GM23338 (cell line): ENCODE results near the gene ABCA6. TPM values are rescaled to one million over a fixed set of nuclear protein-coding genes. Genes with fewer than 3 reads are reported as not detected.

Experiments used
- ATAC-seq: fragments of 200-7000 bp; cut with Tn5 transposase; 3 replicates; pipeline ENCODE4 v1.9.1; 2020
- DNase-seq: peaks from one replicate; pipeline ENCODE4 v3.0.0-alpha.2; 2015; ENCODE audit warnings: low spot score
- H2AFZ ChIP-seq: fragments of 200-600 bp; sonication (generic); 2 replicates; pipeline ENCODE4 v1.8.0; 2016; ENCODE audit warnings: antibody characterized with exemption, mild to moderate bottlenecking, moderate library complexity
- H3F3A ChIP-seq: fragments of 200-600 bp; sonication (generic); replicated peaks from 2 replicates; pipeline ENCODE4 v1.8.0; 2017; ENCODE audit warnings: antibody characterized with exemption, mixed run types, low read depth
- H3K27ac ChIP-seq: fragments of 200-600 bp; sonication (generic); 2 replicates; pipeline ENCODE4 v1.6.1; 2016; ENCODE audit warnings: low read depth
- H3K27me3 ChIP-seq: fragments of 200-600 bp; sonication (generic); 2 replicates; pipeline ENCODE4 v1.8.0; 2016; ENCODE audit warnings: mild to moderate bottlenecking, mixed run types, moderate library complexity; ENCODE audit not compliant: insufficient read depth
- H3K36me3 ChIP-seq: fragments of 200-600 bp; sonication (generic); 2 replicates; pipeline ENCODE4 v1.8.0; 2016; ENCODE audit warnings: mild to moderate bottlenecking; ENCODE audit not compliant: insufficient read depth
- H3K4me1 ChIP-seq: fragments of 200-600 bp; sonication (generic); 2 replicates; pipeline ENCODE4 v1.8.0; 2016; ENCODE audit warnings: mild to moderate bottlenecking, moderate library complexity; ENCODE audit not compliant: insufficient read depth
- H3K4me2 ChIP-seq: fragments of 200-600 bp; sonication (generic); 2 replicates; pipeline ENCODE4 v1.7.1; 2017; ENCODE audit warnings: mixed run types
- H3K4me3 ChIP-seq: fragments of 200-600 bp; sonication (generic); 2 replicates; pipeline ENCODE4 v1.6.1; 2016; ENCODE audit warnings: mixed run types
- H3K79me2 ChIP-seq: fragments of 200-600 bp; sonication (generic); replicated peaks from 2 replicates; pipeline ENCODE4 v1.8.0; 2017; ENCODE audit warnings: mild to moderate bottlenecking; ENCODE audit not compliant: insufficient read depth
- H3K9me2 ChIP-seq: fragments of 200-600 bp; sonication (generic); 2 replicates; pipeline ENCODE4 v1.8.0; 2017; ENCODE audit not compliant: insufficient read depth
- H4K20me1 ChIP-seq: fragments of 200-600 bp; sonication (generic); replicated peaks from 2 replicates; pipeline ENCODE4 v1.8.0; 2017; ENCODE audit warnings: mild to moderate bottlenecking; ENCODE audit not compliant: insufficient read depth
- H3K27ac Mint-ChIP-seq: 2 replicates; pipeline ENCODE4 v1.8.0; 2020; ENCODE audit warnings: inconsistent platforms, mild to moderate bottlenecking, moderate library complexity, mixed read lengths
- H3K27me3 Mint-ChIP-seq: 3 replicates; pipeline ENCODE4 v1.8.0; 2022; ENCODE audit warnings: low read depth, mild to moderate bottlenecking, moderate library complexity, mixed read lengths, inconsistent platforms; ENCODE audit not compliant: insufficient read depth, poor library complexity
- H3K36me3 Mint-ChIP-seq: 3 replicates; pipeline ENCODE4 v1.8.0; 2021; ENCODE audit warnings: low read depth, mild to moderate bottlenecking, inconsistent platforms, moderate library complexity, mixed read lengths
- H3K4me1 Mint-ChIP-seq: 3 replicates; pipeline ENCODE4 v1.8.0; 2020; ENCODE audit warnings: mild to moderate bottlenecking, inconsistent platforms, mixed read lengths
- H3K4me3 Mint-ChIP-seq: 3 replicates; pipeline ENCODE4 v1.8.0; 2021; ENCODE audit warnings: moderate library complexity, mild to moderate bottlenecking, inconsistent platforms, mixed read lengths
- H3K9me3 Mint-ChIP-seq: 3 replicates; pipeline ENCODE4 v1.8.0; 2020; ENCODE audit warnings: moderate library complexity, mild to moderate bottlenecking, inconsistent platforms, mixed read lengths
- CREB1 ChIP-seq: fragments of 250-450 bp; sonication (Bioruptor Pico); IDR thresholded peaks from 2 replicates; pipeline ENCODE4 v1.5.0; 2020; ENCODE audit warnings: low read depth, mild to moderate bottlenecking, moderate library complexity
- EZH2 ChIP-seq: fragments of 200-600 bp; sonication (generic); IDR thresholded peaks from one replicate; pipeline ENCODE4 v1.8.0; 2017; ENCODE audit warnings: antibody characterized with exemption, mild to moderate bottlenecking, low read depth; ENCODE audit not compliant: unreplicated experiment
- EZH2phosphoT487 ChIP-seq: fragments of 200-600 bp; sonication (generic); IDR thresholded peaks from one replicate; pipeline ENCODE4 v1.8.1; 2018; ENCODE audit warnings: antibody characterized with exemption; ENCODE audit not compliant: unreplicated experiment
- JUNB ChIP-seq: IDR thresholded peaks from one replicate; pipeline ENCODE4 v1.6.1; 2016; ENCODE audit warnings: antibody characterized with exemption; ENCODE audit not compliant: unreplicated experiment
- NANOG ChIP-seq: IDR thresholded peaks from 2 replicates; pipeline ENCODE4 v1.6.1; 2016; ENCODE audit warnings: antibody characterized with exemption, borderline replicate concordance
- POLR2AphosphoS5 ChIP-seq: IDR thresholded peaks from 2 replicates; pipeline ENCODE4 v1.6.1; 2016; ENCODE audit warnings: antibody characterized with exemption, low read depth
- ZNF114 ChIP-seq: fragments of 250-450 bp; sonication (Bioruptor Pico); IDR thresholded peaks from 2 replicates; pipeline ENCODE4 v1.5.0; 2020; ENCODE audit warnings: mild to moderate bottlenecking, moderate library complexity
- ZNF331 ChIP-seq: fragments of 250-450 bp; sonication (Bioruptor Pico); IDR thresholded peaks from 2 replicates; pipeline ENCODE4 v1.5.0; 2020; ENCODE audit warnings: low read depth, mild to moderate bottlenecking, moderate library complexity
- polyA plus RNA-seq: library from polyadenylated mRNA; unstranded; fragments of >200 nt; fragmentation: Nextera tagmentation; extraction: Ambion mirVana; gene quantifications from 2 replicates; pipeline ENCODE4 v1.2.1, GENCODE V29; 2016
- total RNA-seq: library from RNA; depleted of rRNA; stranded (reverse); fragments of >200 nt; shearing (Covaris generic); gene quantifications from 2 replicates; pipeline ENCODE4 v1.2.3, GENCODE V29; 2014
- TF ChIP-seq, protein P1 (sequence below): IDR thresholded peaks from one replicate; pipeline ENCODE4 v1.6.1; 2018; ENCODE audit warnings: antibody characterized with exemption; ENCODE audit not compliant: unreplicated experiment
- TF ChIP-seq, protein P2 (sequence below), 2 experiments: fragments of 200-600 bp in 1 of 2; sonication (generic) in 1 of 2; conservative IDR thresholded peaks; 2 replicates each; pipeline versions ENCODE4 v1.5.1 to v1.6.1; 2016 to 2017; ENCODE audit warnings: antibody characterized with exemption in 2 of 2, low read depth in 2 of 2, mild to moderate bottlenecking in 2 of 2, moderate library complexity in 1 of 2
- TF ChIP-seq, protein P3 (sequence below): IDR thresholded peaks from 2 replicates; pipeline ENCODE4 v1.6.1; 2016; ENCODE audit warnings: antibody characterized with exemption

Gene ABCA6
- total and polyA plus RNA-seq, 2 experiments from 2014 or later, result not detected

DNA sequence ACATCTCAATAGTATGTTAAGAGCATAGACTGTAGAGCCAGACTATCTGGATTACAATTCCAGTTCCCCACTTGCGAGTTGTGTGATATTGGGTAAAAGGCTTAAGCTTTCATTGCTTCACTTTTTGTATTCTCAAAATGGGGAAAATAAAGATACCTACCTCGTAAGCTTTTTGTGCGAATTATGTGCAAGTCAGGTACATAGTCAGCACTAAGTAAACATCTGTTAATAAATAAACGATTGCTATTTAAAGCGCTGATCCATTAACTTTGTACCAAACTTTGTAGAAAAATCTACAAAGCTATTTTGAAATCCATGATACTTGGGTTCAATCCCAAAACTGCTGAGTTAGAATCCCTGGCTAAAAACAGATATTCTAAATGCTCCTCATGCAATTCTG is 19.6 kb downstream of the ABCA6 start (continued):
- TF ChIP-seq, protein P1, sequence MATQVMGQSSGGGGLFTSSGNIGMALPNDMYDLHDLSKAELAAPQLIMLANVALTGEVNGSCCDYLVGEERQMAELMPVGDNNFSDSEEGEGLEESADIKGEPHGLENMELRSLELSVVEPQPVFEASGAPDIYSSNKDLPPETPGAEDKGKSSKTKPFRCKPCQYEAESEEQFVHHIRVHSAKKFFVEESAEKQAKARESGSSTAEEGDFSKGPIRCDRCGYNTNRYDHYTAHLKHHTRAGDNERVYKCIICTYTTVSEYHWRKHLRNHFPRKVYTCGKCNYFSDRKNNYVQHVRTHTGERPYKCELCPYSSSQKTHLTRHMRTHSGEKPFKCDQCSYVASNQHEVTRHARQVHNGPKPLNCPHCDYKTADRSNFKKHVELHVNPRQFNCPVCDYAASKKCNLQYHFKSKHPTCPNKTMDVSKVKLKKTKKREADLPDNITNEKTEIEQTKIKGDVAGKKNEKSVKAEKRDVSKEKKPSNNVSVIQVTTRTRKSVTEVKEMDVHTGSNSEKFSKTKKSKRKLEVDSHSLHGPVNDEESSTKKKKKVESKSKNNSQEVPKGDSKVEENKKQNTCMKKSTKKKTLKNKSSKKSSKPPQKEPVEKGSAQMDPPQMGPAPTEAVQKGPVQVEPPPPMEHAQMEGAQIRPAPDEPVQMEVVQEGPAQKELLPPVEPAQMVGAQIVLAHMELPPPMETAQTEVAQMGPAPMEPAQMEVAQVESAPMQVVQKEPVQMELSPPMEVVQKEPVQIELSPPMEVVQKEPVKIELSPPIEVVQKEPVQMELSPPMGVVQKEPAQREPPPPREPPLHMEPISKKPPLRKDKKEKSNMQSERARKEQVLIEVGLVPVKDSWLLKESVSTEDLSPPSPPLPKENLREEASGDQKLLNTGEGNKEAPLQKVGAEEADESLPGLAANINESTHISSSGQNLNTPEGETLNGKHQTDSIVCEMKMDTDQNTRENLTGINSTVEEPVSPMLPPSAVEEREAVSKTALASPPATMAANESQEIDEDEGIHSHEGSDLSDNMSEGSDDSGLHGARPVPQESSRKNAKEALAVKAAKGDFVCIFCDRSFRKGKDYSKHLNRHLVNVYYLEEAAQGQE, result no peak
- TF ChIP-seq ZNF331 (no peak), ZNF114 (CRISPR knock-in tag) (no peak)

DNA sequence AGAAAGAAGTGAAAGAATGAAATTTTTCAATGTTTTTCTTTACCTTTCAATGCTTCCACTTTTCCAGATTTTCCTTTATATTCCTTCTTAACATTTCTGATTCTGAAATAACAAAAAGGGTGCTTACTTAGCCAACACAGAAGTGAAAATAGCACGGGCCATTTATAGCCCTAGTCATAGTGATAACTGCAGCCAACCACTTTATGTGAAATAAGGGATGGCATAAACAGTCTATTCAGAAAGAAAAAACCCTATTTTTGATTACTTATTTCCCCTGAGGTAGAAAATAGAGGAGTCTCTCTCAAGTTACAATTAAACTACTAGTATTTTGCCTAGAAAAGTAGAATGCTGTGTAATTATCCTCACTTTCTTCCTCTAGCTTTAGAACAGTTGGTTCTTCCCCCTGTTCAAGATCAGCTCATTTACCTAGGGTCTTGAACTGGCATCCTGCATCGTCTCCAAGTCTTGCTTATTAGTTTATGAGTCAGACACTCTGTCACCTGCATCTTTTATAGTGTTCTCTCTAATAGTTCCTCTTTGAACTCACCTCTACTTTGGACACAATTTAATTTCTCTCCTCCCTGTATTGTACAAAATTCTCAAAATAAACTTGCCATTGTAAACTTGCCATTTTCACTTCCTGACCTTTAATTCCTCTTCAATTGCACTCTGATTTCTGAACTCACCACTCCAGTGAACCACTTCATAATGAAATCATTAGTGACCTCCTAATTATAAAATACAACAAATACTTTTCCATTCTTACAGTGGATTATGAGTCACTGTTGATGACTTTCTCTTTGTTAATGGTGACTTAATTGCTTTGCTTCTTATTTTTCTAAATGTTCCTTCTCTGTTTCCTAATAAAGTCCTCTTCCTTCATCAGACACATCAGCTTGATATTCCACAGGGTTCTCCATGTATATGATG is 23.6 kb downstream of the ABCA6 start:
- Histone ChIP-seq H3K4me3 (no peak overlapping the region), H3K36me3 (no peaks in the 10 kb centered on the region), H3K9me2 (no peaks in the 10 kb centered on the region), H3K27ac (no peak overlapping the region), H3K4me2 (no peak overlapping the region), H3K4me1 (no peaks in the 10 kb centered on the region), H4K20me1 (no peaks in the 10 kb centered on the region), H3K79me2 (no peaks in the 10 kb centered on the region), H3K27me3 (no peaks in the 10 kb centered on the region), H3F3A (no peaks in the 10 kb centered on the region), H2AFZ (no peak overlapping the region)
- H3K27me3 Mint-ChIP-seq, result no peaks in the 10 kb centered on the region
- H3K4me3 Mint-ChIP-seq, result no peak overlapping the region
- no peak for DNase-seq
- no peaks in the 10 kb centered on the region for H3K4me1 Mint-ChIP-seq
- H3K36me3 Mint-ChIP-seq, result no peaks in the 10 kb centered on the region
- no peak overlapping the region for H3K27ac Mint-ChIP-seq
- H3K9me3 Mint-ChIP-seq, result no peaks in the 10 kb centered on the region
- no peak for ATAC-seq
- TF ChIP-seq JUNB, result no peak
- TF ChIP-seq, protein P2, sequence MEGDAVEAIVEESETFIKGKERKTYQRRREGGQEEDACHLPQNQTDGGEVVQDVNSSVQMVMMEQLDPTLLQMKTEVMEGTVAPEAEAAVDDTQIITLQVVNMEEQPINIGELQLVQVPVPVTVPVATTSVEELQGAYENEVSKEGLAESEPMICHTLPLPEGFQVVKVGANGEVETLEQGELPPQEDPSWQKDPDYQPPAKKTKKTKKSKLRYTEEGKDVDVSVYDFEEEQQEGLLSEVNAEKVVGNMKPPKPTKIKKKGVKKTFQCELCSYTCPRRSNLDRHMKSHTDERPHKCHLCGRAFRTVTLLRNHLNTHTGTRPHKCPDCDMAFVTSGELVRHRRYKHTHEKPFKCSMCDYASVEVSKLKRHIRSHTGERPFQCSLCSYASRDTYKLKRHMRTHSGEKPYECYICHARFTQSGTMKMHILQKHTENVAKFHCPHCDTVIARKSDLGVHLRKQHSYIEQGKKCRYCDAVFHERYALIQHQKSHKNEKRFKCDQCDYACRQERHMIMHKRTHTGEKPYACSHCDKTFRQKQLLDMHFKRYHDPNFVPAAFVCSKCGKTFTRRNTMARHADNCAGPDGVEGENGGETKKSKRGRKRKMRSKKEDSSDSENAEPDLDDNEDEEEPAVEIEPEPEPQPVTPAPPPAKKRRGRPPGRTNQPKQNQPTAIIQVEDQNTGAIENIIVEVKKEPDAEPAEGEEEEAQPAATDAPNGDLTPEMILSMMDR (conservative IDR thresholded peaks at IDR 0.05; ENCODE audit: low read depth in 2 of 2), result no peak
- no peak for TF ChIP-seq CREB1 (CRISPR knock-in tag)
- TF ChIP-seq, protein P1, result no peak
- no peak for TF ChIP-seq EZH2phosphoT487
- TF ChIP-seq EZH2, result no peak
- TF ChIP-seq POLR2AphosphoS5, result no peak
- no peak for TF ChIP-seq ZNF331
- no peak for TF ChIP-seq NANOG
- TF ChIP-seq, protein P3, sequence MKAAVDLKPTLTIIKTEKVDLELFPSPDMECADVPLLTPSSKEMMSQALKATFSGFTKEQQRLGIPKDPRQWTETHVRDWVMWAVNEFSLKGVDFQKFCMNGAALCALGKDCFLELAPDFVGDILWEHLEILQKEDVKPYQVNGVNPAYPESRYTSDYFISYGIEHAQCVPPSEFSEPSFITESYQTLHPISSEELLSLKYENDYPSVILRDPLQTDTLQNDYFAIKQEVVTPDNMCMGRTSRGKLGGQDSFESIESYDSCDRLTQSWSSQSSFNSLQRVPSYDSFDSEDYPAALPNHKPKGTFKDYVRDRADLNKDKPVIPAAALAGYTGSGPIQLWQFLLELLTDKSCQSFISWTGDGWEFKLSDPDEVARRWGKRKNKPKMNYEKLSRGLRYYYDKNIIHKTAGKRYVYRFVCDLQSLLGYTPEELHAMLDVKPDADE, result no peak
